H1 (cell line): ENCODE data around the gene AGPAT2. TPM values are rescaled to one million over a fixed set of nuclear protein-coding genes. Genes with fewer than 3 reads are reported as not detected.

Source experiments
- SRF ChIP-seq: IDR thresholded peaks from 2 replicates; pipeline ENCODE4 v1.6.1; 2011; ENCODE audit warnings: mild to moderate bottlenecking, low read depth, low read length, moderate library complexity
- polyA plus RNA-seq, 7 experiments: library from polyadenylated mRNA; depleted of rRNA in 3 of 7; stranded (reverse) in 5 of 7; unstranded in 2 of 7; fragments of >200 nt in 5 of 7; fragments of 200-250 nt in 2 of 7; gene quantifications; 1 replicate in 5 of 7; 2 replicates in 1 of 7; 4 replicates in 1 of 7; pipeline versions ENCODE4 v1.2.1 to v1.2.3, GENCODE V29; 2011 to 2013; ENCODE audit warnings: missing spikeins in 2 of 7, mixed read lengths in 2 of 7
- total RNA-seq: library from RNA; stranded (reverse); fragmentation: NEBNext Ultra II Directional; extraction: Animal tissue kit (Norgen Biotek cat#: 25700); gene quantifications from 2 replicates; pipeline ENCODE4 v1.2.1, GENCODE V29; 2021
- TF ChIP-seq, protein P1 (sequence below), 3 experiments: IDR thresholded peaks; 1 replicate in 2 of 3; 2 replicates in 1 of 3; pipeline versions ENCODE4 v1.5.1 to v1.6.1; 2011; ENCODE audit warnings: low read length in 3 of 3, mild to moderate bottlenecking in 3 of 3, inconsistent platforms in 2 of 3, low read depth in 1 of 3, moderate library complexity in 1 of 3; ENCODE audit not compliant: insufficient read depth in 1 of 3; ENCODE audit errors: control extremely low read depth in 1 of 3

Gene AGPAT2
- total and polyA plus RNA-seq, 2 of the 8 experiments (the other 6 are each of a cell fraction or from before 2014, with no cell fraction given) = 31.6 to 37.6 TPM

DNA sequence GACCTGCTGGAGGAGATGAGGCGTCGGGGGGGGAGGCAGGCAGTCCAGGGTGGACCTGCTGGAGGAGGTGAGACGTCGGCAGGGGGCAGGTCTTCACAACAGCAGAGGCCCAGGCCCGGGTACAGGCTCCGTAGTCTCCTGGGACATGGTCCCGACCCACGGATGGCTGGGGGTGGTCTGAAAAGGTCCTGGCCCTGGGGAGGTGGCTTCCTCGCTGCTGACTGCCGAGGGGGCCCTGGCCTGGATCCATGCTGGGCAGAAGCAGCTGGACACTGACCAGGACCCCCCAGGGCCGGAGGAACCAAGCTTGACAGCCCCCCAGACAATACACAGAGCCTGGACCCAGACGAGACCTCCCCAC lies 16.0 kb downstream of the AGPAT2 start (continued):
- TF ChIP-seq, protein P1, sequence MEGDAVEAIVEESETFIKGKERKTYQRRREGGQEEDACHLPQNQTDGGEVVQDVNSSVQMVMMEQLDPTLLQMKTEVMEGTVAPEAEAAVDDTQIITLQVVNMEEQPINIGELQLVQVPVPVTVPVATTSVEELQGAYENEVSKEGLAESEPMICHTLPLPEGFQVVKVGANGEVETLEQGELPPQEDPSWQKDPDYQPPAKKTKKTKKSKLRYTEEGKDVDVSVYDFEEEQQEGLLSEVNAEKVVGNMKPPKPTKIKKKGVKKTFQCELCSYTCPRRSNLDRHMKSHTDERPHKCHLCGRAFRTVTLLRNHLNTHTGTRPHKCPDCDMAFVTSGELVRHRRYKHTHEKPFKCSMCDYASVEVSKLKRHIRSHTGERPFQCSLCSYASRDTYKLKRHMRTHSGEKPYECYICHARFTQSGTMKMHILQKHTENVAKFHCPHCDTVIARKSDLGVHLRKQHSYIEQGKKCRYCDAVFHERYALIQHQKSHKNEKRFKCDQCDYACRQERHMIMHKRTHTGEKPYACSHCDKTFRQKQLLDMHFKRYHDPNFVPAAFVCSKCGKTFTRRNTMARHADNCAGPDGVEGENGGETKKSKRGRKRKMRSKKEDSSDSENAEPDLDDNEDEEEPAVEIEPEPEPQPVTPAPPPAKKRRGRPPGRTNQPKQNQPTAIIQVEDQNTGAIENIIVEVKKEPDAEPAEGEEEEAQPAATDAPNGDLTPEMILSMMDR (IDR thresholded peaks at IDR 0.05; ENCODE audit: control extremely low read depth in 1 of 3, insufficient read depth in 1 of 3, low read depth in 1 of 3, low read length in 3 of 3) = no peak
- TF ChIP-seq SRF = no peak
